Right lobe of liver (tissue), 6 donors: ENCODE results near the gene VKORC1L1. TPM values are rescaled to one million over a fixed set of nuclear protein-coding genes. Genes with fewer than 3 reads are reported as not detected.
A peak's percentile ranks its signal among the peaks of the same experiment; 100 is the strongest.
"Not testable (repeated sequence)": the region's sequence is repeated elsewhere in the genome, so short reads cannot be mapped to it uniquely, and the experiment has no call there.

ENCODE experiments used
- ATAC-seq, 4 donors: fragments of 200-7000 bp; cut with Tn5 transposase; one replicate each; pipeline ENCODE4 v1.9.1; 2020; ENCODE audit warnings: mild to moderate bottlenecking in 4 of 4, moderate library complexity in 4 of 4
- DNase-seq, 3 donors: peaks; one replicate each; pipeline ENCODE4 v3.0.0-alpha.2; 2020
- H3K27ac ChIP-seq, 3 donors: fragments of 200-600 bp; one replicate each; pipeline ENCODE4 v1.8.0; 2022
- H3K27me3 ChIP-seq, 2 donors: fragments of 200-600 bp; one replicate each; pipeline ENCODE4 v1.8.0; 2022
- H3K36me3 ChIP-seq, 4 donors: fragments of 200-600 bp; sonication (generic) in 1 of 4; one replicate each; pipeline versions ENCODE4 v1.5.1 to v1.8.0; 2017 to 2022; ENCODE audit warnings: control low read depth in 1 of 4
- H3K4me1 ChIP-seq, 4 donors: fragments of 200-600 bp; sonication (generic) in 1 of 4; one replicate each; pipeline versions ENCODE4 v1.5.1 to v1.8.0; 2017 to 2022; ENCODE audit warnings: control low read depth in 1 of 4
- H3K4me3 ChIP-seq, 3 donors: fragments of 200-600 bp; one replicate each; pipeline ENCODE4 v1.8.0; 2022
- H3K9me3 ChIP-seq, 4 donors: fragments of 200-600 bp; sonication (generic) in 1 of 4; one replicate each; pipeline versions ENCODE4 v1.5.1 to v1.8.0; 2017 to 2022; ENCODE audit warnings: control low read depth in 1 of 4
- POLR2A ChIP-seq: fragments of 450-650 bp; IDR thresholded peaks from one replicate; pipeline ENCODE4 v1.6.1; 2017; ENCODE audit warnings: antibody characterized with exemption, mild to moderate bottlenecking
- WGBS: methylation state at CpG from one replicate; pipeline ENCODE4 v1.1.6; 2018; ENCODE audit warnings: low coverage, low lambda C conversion rate; ENCODE audit not compliant: insufficient coverage; ENCODE audit errors: missing lambda C conversion rate; 5-methylcytosine and 5-hydroxymethylcytosine counted together
- intact Hi-C, 2 donors: fragments of 100-400 bp; cut with DNase I; formaldehyde crosslinking; loops; one replicate each; pipeline versions ENCODE4 v1.11.2 to v1.14.1; 2022
- total RNA-seq, 6 experiments: library from RNA; depleted of rRNA in 2 of 6; stranded (reverse); fragments of >200 nt in 2 of 6; fragmentation: NEBNext Ultra II Directional in 3 of 6; extraction: Animal tissue kit (Norgen Biotek cat#: 25700) in 3 of 6; gene quantifications; one replicate each; pipeline versions ENCODE4 v1.1.0 to v1.2.4, GENCODE V29; 2016 to 2023
- TF ChIP-seq, protein P1 (sequence below), 4 donors: fragments of 200-600 bp in 3 of 4; fragments of 450-650 bp in 1 of 4; IDR thresholded peaks; one replicate each; pipeline versions ENCODE4 v1.5.1 to v1.8.0; 2016 to 2022; ENCODE audit warnings: antibody characterized with exemption in 4 of 4, mild to moderate bottlenecking in 2 of 4
- donor health status: DM: no; HTN: yes; CAD: no.
- donor health status: DM: no; HTN: no; CAD: no.
- donor health status: DM: no; HTN: no; CAD: no.
- donor health status: DM: no; HTN: yes; CAD: no.
- donor health status: DM: no; HTN: yes; CAD: no.

Gene VKORC1L1
- total RNA-seq, 6 experiments from 2014 or later: 9.2 to 26.1 (median 13.2) TPM

DNA sequence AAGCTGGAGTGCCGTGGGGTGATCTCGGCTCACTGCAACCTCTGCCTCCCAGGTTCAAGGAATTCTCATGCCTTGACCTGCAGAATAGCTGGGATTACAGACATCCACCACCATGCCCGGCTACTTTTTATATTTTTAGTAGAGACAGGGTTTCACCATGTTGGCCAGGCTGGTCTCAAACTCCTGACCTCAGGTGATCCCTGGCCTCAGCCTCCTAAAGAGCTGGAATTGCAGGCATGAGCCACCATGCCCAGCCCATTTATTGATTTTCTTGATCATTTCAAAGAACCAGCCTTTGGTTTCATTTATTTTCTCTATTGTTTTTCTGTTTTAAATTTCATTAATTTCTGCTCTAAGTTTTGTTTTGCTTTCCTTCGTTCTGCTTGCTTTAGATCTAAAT lies 58.8 kb downstream of the VKORC1L1 start:
- H3K36me3 ChIP-seq: no peaks in the 10 kb centered on the region
- peaks cover 0 to 4% (median 0%) of the 10 kb centered on the region in 4 donors for H3K4me1 ChIP-seq
- DNase-seq (peak in 1 of 3 donors; percentile 52), ATAC-seq (peak; percentile 51 to 89 (median 76))
- intact Hi-C loops: no loop called here
- no peak overlapping the region for H3K4me3 ChIP-seq
- TF ChIP-seq, protein P1, sequence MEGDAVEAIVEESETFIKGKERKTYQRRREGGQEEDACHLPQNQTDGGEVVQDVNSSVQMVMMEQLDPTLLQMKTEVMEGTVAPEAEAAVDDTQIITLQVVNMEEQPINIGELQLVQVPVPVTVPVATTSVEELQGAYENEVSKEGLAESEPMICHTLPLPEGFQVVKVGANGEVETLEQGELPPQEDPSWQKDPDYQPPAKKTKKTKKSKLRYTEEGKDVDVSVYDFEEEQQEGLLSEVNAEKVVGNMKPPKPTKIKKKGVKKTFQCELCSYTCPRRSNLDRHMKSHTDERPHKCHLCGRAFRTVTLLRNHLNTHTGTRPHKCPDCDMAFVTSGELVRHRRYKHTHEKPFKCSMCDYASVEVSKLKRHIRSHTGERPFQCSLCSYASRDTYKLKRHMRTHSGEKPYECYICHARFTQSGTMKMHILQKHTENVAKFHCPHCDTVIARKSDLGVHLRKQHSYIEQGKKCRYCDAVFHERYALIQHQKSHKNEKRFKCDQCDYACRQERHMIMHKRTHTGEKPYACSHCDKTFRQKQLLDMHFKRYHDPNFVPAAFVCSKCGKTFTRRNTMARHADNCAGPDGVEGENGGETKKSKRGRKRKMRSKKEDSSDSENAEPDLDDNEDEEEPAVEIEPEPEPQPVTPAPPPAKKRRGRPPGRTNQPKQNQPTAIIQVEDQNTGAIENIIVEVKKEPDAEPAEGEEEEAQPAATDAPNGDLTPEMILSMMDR (IDR thresholded peaks at IDR 0.05): no peak
- no peak for TF ChIP-seq POLR2A
- 32% methylated on average over 4 of the region's 4 CpGs for WGBS
- H3K27me3 ChIP-seq: no peaks in the 10 kb centered on the region
- no peak overlapping the region for H3K27ac ChIP-seq
- H3K9me3 ChIP-seq: no peaks in the 10 kb centered on the region

DNA sequence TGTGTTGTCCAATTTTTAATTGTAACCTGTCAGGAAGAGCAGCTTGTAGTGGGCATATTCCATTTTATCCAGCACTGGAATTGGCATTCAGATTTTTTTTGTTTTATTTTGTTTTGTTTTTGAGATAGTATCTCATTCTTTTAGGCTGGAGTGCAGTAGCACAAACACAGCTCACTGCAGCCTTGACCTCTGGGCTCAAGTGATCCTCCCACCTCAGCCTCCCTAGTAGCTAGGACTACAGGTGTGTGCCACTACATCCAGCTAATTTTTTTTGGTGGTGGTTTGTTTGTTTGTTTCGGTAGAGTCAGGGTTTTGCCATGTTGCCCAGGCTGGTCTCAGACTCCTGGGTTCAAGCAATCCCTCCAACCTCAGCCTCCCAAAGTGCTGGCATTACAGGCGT lies 64.4 kb downstream of the VKORC1L1 start:
- Histone ChIP-seq H3K4me1 (no peaks in the 10 kb centered on the region), H3K4me3 (no peak overlapping the region), H3K9me3 (no peaks in the 10 kb centered on the region), H3K27ac (no peak overlapping the region), H3K36me3 (no peaks in the 10 kb centered on the region), H3K27me3 (no peaks in the 10 kb centered on the region)
- DNase-seq (no peak), ATAC-seq (no peak)
- no peak for TF ChIP-seq POLR2A
- TF ChIP-seq, protein P1 (IDR thresholded peaks at IDR 0.05): no peak
- intact Hi-C loops: no loop called here
- WGBS: 100% methylated on average over 1 of the region's 2 CpGs

DNA sequence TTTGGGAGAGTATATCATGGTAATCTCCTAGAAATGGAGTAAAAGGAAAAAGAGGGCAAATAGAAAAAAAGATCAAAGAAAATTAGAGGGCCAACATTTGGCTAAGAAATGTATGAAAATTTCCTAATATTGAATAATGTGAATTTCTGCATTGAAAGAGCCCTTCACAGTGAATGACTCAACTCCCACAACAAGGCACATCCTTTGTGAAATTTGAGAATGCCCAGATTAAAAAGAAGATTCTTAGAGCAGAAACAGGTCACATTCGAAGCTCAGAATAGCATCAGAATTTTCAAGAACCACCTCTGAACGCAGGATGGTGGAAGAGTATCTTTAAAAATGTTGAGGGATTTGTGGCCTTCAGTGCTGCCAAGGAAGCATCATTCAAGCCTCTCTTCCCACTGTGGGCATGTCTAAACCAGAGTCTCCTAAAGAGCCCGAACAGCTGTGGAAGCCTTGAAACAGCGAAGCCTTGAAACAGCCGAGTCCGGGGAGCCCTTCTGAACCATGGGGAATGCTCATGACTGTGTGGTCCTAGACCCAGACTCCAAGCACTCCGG lies 65.5 kb downstream of the VKORC1L1 start:
- 99% methylated on average over 7 of the region's 7 CpGs for WGBS
- no peaks in the 10 kb centered on the region for H3K27me3 ChIP-seq
- no peaks in the 10 kb centered on the region for H3K36me3 ChIP-seq
- H3K4me1 ChIP-seq: no peaks in the 10 kb centered on the region
- intact Hi-C loops: no loop called here
- H3K9me3 ChIP-seq: no peaks in the 10 kb centered on the region
- no peak overlapping the region for H3K27ac ChIP-seq
- H3K4me3 ChIP-seq: no peak overlapping the region
- DNase-seq (no peak), ATAC-seq (no peak)
- no peak for TF ChIP-seq POLR2A
- TF ChIP-seq, protein P1 (IDR thresholded peaks at IDR 0.05): no peak

DNA sequence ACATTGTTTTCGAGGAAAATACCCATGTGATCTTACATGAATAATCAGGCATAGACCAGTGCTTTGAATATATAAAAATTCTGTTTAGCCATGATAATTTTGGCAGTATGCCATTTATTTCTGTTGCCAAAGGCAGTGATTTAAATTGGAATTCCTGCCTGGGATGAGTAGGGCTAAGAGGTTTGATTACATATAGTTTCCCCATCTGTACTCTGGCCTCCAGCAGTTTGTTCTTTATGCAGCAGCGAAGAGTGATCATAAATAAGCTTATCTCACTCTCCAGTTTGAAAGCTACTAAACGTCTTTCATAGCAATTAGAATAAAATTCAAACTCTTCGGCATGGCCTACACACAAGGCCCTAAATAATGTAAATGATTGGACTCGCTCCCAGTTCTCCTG lies 72.9 kb downstream of the VKORC1L1 start:
- H3K27ac ChIP-seq, H3K27me3 ChIP-seq, H3K9me3 ChIP-seq, intact Hi-C loops, H3K36me3 ChIP-seq, H3K4me1 ChIP-seq, H3K4me3 ChIP-seq, DNase-seq: not testable (repeated sequence)
- 67% methylated on average over 1 of the region's 5 CpGs for WGBS
- ATAC-seq: peak; percentile 58 to 76 (median 68)

DNA sequence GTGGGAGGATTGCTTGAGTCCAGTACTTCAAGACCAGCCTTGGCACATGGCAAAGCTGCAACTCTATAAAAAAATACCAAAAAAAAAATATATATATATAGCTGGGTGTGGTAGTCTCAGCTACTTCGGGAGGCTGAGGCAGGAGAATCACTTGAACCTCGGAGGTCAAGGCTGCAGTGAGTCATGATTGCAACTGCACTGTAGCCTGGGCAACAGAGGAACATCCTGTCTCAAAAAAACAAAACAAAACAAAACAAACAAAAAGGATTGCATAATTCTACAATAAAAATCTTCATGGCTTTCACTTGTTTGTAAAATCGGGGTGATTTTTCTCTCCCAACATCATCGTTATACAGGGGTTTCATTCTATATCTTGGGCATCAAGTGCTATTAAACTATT lies 74.0 kb downstream of the VKORC1L1 start:
- WGBS: 16% methylated on average over 4 of the region's 4 CpGs

More for the DNA sequence above, 74.0 kb downstream of the VKORC1L1 start:
- Histone ChIP-seq H3K27ac (peak overlapping the region in 2 of 3 donors; percentile 52 to 63), H3K4me3 (no peak overlapping the region), H3K27me3 (no peaks in the 10 kb centered on the region), H3K9me3 (no peaks in the 10 kb centered on the region), H3K36me3 (no peaks in the 10 kb centered on the region), H3K4me1 (peaks cover 0 to 15% (median 3%) of the 10 kb centered on the region in 4 donors)
- ATAC-seq: peak; percentile 72 to 93 (median 81)
- intact Hi-C loops: no loop called here
- TF ChIP-seq, protein P1 (IDR thresholded peaks at IDR 0.05): no peak
- TF ChIP-seq POLR2A: no peak
- DNase-seq: peak in 1 of 3 donors; percentile 42
